Keratinocyte (primary cell): Measurements from ENCODE around the gene GLIPR1L1.

ENCODE experiments used
- CTCF ChIP-seq, 3 experiments: IDR thresholded peaks in 1 of 3; conservative IDR thresholded peaks in 1 of 3; optimal IDR thresholded peaks in 1 of 3; 2 replicates in 2 of 3; 3 replicates in 1 of 3; pipeline versions ENCODE3 to v1.5.1; 2011; ENCODE audit warnings: low read length in 3 of 3, mild to moderate bottlenecking in 3 of 3, moderate library complexity in 2 of 3, control low read depth in 1 of 3, inconsistent platforms in 1 of 3; ENCODE audit not compliant: insufficient read depth in 2 of 3; ENCODE audit errors: extremely low read depth in 1 of 3
- EZH2 ChIP-seq: IDR thresholded peaks from one replicate; pipeline ENCODE4 v1.6.1; 2012; ENCODE audit warnings: inconsistent platforms, mild to moderate bottlenecking, low read length, moderate library complexity

GRCh38 chr12:75354011-75354410 lies 19.5 kb downstream of the GLIPR1L1 start:
- no peak for TF ChIP-seq EZH2
- TF ChIP-seq CTCF (optimal IDR thresholded peaks at IDR 0.05 in 1 of 3, IDR thresholded peaks at IDR 0.05 in 1 of 3, conservative IDR thresholded peaks at IDR 0.05 in 1 of 3; ENCODE audit: extremely low read depth in 1 of 3, insufficient read depth in 2 of 3, low read length in 3 of 3) = no peak
